NCI-H82 treated with DMSO at 0.1 percent for 48 hours (cell line): ENCODE measurements around the gene USP38.
"Not testable (repeated sequence)": the region's sequence is repeated elsewhere in the genome, so short reads cannot be mapped to it uniquely, and the experiment has no call there.

Experiments
- DNase-seq: peaks from one replicate; lab custom pipeline; 2025; ENCODE audit not compliant: unreplicated experiment; lab: John Stamatoyannopoulos, UW

Gene USP38

DNA sequence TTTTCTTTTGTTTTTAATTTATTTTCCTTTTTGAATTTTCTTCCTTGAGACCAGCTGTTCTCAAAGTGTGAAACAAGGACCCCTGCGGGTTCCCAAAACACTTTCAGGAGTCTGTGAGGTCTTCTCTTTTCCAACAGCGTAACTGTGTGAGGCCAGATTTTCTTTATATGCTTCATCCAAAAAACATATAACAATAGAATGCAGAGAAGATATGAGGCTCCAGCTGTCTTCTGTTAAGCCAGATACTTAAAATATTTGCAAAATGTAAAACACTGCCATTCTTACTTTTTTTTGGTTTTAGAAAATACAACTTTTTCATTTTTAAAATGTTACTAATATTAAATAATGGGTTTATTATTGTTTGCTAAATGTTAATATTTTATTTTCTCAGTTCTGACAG is 27.8 kb downstream of the USP38 start:
- DNase-seq = no peak

- DNase-seq = no peak
Observed at GRCh38 chr4:143215873-143216272, 31.2 kb downstream of the USP38 start.

GRCh38 chr4:143224255-143224654 is 39.5 kb downstream of the USP38 start:
- no peak for DNase-seq

GRCh38 chr4:143225167-143225566 is 40.5 kb downstream of the USP38 start:
- peak; percentile 80 for DNase-seq

DNA sequence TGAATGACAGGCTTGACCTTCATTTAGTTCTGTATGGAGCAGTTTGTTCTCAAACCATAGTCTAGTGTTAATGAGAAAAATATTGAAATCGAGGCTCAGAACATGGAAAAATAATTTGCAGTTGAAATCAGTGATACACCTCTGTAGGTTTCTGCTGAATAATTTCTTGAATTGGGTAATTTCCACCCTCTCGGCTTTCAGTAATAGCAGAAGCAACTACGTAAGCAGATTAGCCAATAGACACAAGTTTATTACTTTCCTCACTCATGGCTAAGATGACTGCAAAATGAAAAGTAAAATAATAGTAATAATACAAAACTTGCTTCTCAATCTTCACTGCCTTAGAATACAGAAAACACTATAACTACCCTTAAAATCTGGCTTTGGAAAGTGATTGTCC is 46.0 kb downstream of the USP38 start:
- DNase-seq = no peak

DNA sequence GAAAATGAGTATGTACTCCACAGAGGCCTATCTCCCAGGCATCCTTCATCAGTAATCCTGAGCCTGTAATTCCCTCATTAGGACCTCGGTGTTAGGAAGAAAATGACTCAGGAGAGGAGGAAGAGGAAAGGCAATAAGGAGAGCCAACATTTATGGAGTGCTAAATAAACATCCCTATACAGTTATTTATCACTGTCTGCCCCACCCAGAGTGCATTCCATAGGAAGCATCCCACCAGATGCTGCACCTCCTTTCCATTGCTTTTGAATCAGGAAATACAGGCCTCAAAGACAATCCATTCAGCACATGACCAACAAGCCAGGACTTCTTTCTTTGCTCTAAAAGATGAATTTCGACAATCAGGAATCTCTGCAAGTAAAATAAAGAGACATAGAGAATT is 47.6 kb downstream of the USP38 start:
- DNase-seq = no peak

- DNase-seq = no peak
Observed at GRCh38 chr4:143234153-143234552, 49.4 kb downstream of the USP38 start.

DNA sequence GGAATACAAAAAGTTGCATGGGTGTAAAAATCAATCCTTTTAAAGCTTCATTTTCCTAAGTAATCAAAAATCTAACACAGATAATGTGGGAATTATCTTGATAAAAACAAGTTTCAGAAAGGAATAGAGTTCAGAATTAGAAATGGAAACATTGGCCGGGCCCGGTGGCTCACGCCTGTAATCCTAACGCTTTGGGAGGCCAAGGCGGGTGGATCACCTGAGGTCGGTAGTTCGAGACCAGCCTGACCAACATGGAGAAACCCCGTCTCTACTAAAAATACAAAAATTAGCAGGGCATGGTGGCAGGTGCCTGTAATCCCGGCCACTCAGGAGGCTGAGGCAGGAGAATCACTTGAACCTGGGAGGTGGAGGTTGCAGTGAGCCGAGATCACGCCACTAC is 52.5 kb downstream of the USP38 start:
- not testable (repeated sequence) for DNase-seq

- no peak for DNase-seq
Observed at GRCh38 chr4:143240939-143241679, 56.4 kb downstream of the USP38 start.

- DNase-seq = no peak
Observed at GRCh38 chr4:143241892-143242291, 57.2 kb downstream of the USP38 start.

- DNase-seq = no peak
Observed at GRCh38 chr4:143243041-143243440, 58.3 kb downstream of the USP38 start.

GRCh38 chr4:143246977-143247376 is 62.3 kb downstream of the USP38 start:
- no peak for DNase-seq

DNA sequence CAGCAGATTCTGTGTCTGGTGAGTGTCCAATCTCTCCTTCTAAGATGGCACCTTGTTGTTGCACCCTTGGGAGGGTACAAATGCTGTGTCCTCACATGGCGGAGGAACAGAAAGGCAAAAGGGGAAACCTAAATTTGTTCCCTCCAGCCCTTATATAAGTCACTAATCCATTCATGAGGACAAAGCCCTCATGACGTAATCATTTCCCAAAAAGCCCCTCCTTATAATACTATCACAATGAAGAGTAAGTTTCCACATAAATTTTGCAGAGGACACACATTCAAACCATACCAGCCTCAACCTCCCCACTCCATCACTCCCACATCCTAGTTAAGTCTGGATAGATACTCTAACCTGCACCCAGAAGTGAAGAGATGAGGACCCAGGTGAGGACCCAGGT is 63.1 kb downstream of the USP38 start:
- DNase-seq = no peak

DNA sequence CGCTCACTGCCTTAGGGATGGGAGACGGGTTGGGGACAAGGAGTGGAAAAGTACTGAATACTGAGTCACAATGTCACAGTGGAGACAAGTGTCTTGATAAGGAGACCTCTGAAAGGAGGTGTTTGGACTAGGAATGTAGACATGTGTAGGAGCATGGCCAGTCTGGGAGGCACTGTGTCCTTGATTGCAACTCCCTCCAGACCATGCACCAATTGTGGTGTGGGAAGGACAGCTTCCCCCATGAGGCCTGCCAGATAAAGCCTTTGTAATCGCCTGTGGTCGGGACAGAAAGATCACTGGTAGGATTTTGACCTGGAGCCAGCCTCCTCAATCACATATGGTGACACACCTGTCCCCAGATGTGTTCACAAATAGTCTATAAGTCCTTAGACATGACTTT is 64.1 kb downstream of the USP38 start:
- DNase-seq = no peak

GRCh38 chr4:143250617-143251016 is 65.9 kb downstream of the USP38 start:
- DNase-seq = no peak

DNA sequence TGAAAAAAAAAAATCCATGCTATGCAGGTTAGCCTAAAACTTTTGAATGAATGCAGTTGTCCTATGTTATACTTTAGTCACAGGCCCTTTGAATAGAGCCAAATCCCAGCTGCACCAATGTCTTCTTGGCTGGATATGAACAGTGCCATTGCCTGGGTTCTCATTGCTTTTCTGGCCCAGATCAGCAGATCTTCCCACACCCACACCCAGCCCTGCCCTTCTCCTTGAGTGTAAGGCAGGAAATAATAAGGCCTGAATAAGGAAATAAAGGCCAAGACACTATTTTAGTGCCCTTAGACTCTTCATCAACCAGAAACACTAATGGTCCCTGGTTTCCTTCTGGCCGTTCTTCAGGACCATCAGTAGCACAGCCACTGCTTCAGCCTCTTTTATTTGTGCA is 66.6 kb downstream of the USP38 start:
- no peak for DNase-seq

GRCh38 chr4:143251779-143252178 is 67.1 kb downstream of the USP38 start:
- no peak for DNase-seq

GRCh38 chr4:143252478-143252877 is 67.8 kb downstream of the USP38 start:
- no peak for DNase-seq

DNA sequence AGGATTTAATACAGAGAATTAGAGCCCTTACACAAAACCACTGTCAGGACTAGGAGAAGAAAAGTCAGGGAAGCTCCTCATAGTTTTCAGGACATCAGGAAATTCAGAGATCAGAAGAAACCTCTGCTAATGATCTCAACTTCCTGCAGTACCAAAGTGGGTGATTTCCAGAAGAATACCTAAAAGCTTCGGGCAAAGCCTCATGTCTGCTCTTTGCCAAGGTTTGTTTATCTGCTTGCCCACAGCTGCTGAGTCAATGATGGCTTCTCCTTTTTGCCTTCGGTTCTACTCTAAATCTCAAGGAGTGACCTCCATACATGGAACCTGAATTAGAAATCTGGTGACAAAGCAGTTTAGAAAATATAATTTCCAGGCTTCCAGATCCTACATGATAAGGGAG is 68.4 kb downstream of the USP38 start:
- DNase-seq = no peak

DNA sequence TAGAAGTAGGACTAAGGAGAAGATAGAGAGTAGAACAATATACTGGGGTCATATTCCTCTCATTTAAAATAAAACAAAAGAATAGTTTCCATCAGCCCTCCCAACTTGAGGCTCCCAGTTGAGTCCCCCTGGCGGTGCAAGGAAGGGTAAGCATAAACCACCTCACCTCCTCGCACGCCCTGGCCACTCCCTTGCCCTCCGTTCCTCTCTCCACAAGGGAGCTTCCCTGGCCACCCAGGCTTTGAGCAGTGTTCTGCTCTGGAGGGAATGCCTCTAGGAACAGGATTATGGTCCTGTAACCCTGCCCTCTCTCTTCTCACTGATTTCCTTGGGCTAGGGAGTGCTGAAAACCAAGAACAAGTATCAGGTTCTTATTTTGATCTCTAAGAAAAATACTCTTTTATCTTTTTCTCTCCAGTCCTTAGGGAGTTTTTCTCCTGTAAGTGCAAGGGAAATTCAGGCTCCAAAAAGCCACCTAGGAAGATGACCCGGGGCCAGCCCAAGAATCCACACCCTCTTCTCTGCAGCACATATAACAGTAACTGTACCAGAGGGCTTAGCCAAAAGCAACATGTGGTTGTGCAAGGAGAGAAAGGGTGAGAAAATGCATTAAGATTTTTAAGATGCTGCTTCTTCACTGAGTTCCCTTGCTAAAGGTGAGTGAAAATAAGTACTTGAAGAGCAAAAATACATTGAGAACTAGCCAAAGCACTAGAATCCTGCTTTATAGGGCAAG is 69.9 kb downstream of the USP38 start:
- DNase-seq = no peak

DNA sequence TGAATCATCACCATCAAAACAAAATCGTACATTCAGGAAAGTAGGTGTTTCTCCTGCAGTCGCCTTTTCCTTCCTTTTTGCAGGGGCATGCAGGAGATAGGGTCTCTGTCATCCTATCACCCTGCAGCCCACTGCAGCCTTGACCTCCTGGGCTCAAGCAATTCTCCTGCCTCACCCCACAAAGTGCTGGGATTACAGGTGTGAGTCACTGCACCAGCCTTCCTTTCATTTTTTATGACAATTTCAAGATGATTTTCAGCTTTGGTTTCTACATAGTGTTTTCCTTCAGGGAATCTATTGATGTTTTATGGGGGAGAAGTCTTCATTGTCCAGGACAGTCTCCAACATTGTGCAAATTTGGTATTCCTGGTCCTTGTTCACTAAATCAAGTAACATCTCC is 71.7 kb downstream of the USP38 start:
- DNase-seq = no peak

DNA sequence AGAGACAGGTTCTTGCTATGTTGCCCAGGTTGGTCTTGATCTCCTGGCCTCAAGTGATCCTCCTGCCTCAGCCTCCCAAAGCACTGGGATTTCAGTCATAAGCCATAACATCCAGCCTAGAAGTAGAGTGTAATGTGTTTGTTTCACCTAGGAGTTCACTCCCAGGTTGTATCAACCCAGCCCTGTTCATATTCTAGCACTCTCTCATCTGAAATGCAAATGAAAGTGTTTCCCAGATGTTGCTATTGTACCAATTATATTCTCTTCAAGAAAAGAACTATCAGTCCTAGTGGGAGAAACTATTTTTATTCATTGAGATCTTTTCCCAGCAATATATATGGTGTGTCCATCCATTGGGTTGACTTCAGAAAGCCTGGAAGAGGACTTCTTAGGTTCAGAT is 72.6 kb downstream of the USP38 start:
- DNase-seq = no peak

DNA sequence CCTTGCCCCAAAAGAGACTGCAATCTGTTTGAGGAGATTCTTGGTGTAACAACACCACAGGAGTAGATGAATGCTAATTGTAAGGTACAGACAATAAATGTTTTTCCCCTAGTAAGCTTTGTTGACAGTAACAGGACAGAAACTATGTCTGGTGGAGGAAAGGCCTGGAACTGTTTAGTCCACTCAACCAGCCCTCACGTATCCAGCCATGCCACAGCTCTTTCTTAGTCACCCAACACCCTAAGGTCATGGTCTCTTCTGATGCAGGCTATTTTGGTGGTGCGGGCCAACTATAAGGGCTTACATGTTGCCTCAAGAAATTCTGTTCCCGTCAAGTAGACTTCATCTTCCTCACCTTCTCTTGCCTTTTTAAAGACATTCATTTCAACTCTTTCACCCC is 76.0 kb downstream of the USP38 start:
- no peak for DNase-seq
